Ovary (tissue), 3 donors: ENCODE measurements around the gene METAP2.

ENCODE experiments used
- CTCF ChIP-seq, 3 donors: fragments of 450-650 bp in 2 of 3; fragments of 200-600 bp in 1 of 3; IDR thresholded peaks; one replicate each; pipeline versions ENCODE4 v1.5.1 to v1.8.0; 2016 to 2022; ENCODE audit warnings: antibody characterized with exemption in 3 of 3, mild to moderate bottlenecking in 1 of 3
- EP300 ChIP-seq: sonication (generic); formaldehyde crosslinking; IDR thresholded peaks from one replicate; pipeline ENCODE4 v1.6.1; 2017; ENCODE audit warnings: antibody characterized with exemption
- POLR2A ChIP-seq: fragments of 450-650 bp; IDR thresholded peaks from one replicate; pipeline ENCODE4 v1.6.1; 2017; ENCODE audit warnings: antibody characterized with exemption, mild to moderate bottlenecking, moderate library complexity
- donor health status: DM: no; HTN: no; CAD: no.

GRCh38 chr12:95553197-95553943 is 79.4 kb downstream of the METAP2 start:
- TF ChIP-seq CTCF (IDR thresholded peaks at IDR 0.05) (no peak), POLR2A (no peak), EP300 (no peak)
